Thymus (tissue), 11 donors: ENCODE data around the gene PCSK4. TPM values are rescaled to one million over a fixed set of nuclear protein-coding genes. Genes with fewer than 3 reads are reported as not detected.
"Not testable (repeated sequence)": the region's sequence is repeated elsewhere in the genome, so short reads cannot be mapped to it uniquely, and the experiment has no call there.

Source experiments
- DNase-seq, 9 donors: peaks; one replicate each; pipeline ENCODE4 v3.0.0-alpha.2; 2013; ENCODE audit warnings: low spot score in 9 of 9, low read depth in 6 of 9, missing footprints in 1 of 9
- H3K27ac ChIP-seq, 2 donors: one replicate each; pipeline ENCODE4 v1.5.1; 2013; ENCODE audit warnings: control low read depth in 1 of 2, low read depth in 1 of 2, low read length in 1 of 2, mild to moderate bottlenecking in 1 of 2, moderate library complexity in 1 of 2
- H3K27me3 ChIP-seq, 2 donors: one replicate each; pipeline ENCODE4 v1.5.1; 2013; ENCODE audit warnings: low read length in 1 of 2; ENCODE audit not compliant: control insufficient read depth in 2 of 2, insufficient read depth in 1 of 2
- H3K36me3 ChIP-seq, 2 donors: one replicate each; pipeline ENCODE4 v1.5.1; 2013; ENCODE audit warnings: low read length in 1 of 2, mild to moderate bottlenecking in 1 of 2, moderate library complexity in 1 of 2; ENCODE audit not compliant: control insufficient read depth in 2 of 2, insufficient read depth in 2 of 2
- H3K4me1 ChIP-seq, 2 donors: one replicate each; pipeline ENCODE4 v1.5.1; 2013; ENCODE audit warnings: low read length in 2 of 2; ENCODE audit not compliant: control insufficient read depth in 2 of 2, insufficient read depth in 2 of 2
- H3K4me3 ChIP-seq, 2 donors: one replicate each; pipeline ENCODE4 v1.5.1; 2013; ENCODE audit warnings: low read length in 2 of 2, control low read depth in 1 of 2, mild to moderate bottlenecking in 1 of 2
- H3K9me3 ChIP-seq, 2 donors: one replicate each; pipeline ENCODE4 v1.5.1; 2013; ENCODE audit warnings: low read length in 1 of 2, mild to moderate bottlenecking in 1 of 2; ENCODE audit not compliant: control insufficient read depth in 2 of 2, insufficient read depth in 1 of 2
- WGBS: extraction: QIAGEN DNeasy Blood & Tissue Kit; methylation state at CpG from one replicate; pipeline ENCODE4 v1.1.7; 2013; 5-methylcytosine and 5-hydroxymethylcytosine counted together
- polyA plus RNA-seq: library from polyadenylated mRNA; stranded (reverse); fragments of 200-250 nt; gene quantifications from one replicate; pipeline ENCODE4 v1.2.3, GENCODE V29; 2013
- total RNA-seq: library from RNA; stranded (reverse); fragments of 120-200 nt; gene quantifications from one replicate; pipeline ENCODE4 v1.2.4, GENCODE V29; 2013
- donor health status: healthy.

The PCSK4 gene
- total and polyA plus RNA-seq, 2 donors = 4.9 to 11.5 TPM

GRCh38 chr19:1503089-1503924 is 13.2 kb upstream of the PCSK4 start:
- H3K27me3 ChIP-seq = peaks cover 19 to 63% of the 10 kb centered on the region in 2 donors
- no peaks in the 10 kb centered on the region for H3K36me3 ChIP-seq
- WGBS = 15% methylated on average over 49 of the region's 49 CpGs
- H3K27ac ChIP-seq = no peak overlapping the region
- peaks cover 3 to 16% of the 10 kb centered on the region in 2 donors for H3K4me1 ChIP-seq
- H3K4me3 ChIP-seq = no peak overlapping the region
- peaks cover 2 to 29% of the 10 kb centered on the region in 2 donors for H3K9me3 ChIP-seq
- DNase-seq = peak in 5 of 9 donors; percentile 12 to 56 (median 46)

GRCh38 chr19:1502433-1503088 is 12.4 kb upstream of the PCSK4 start:
- no peak for DNase-seq
- no peak overlapping the region for H3K4me3 ChIP-seq
- no peaks in the 10 kb centered on the region for H3K36me3 ChIP-seq
- peaks cover 0 to 11% of the 10 kb centered on the region in 2 donors for H3K4me1 ChIP-seq
- peaks cover 18 to 61% of the 10 kb centered on the region in 2 donors for H3K27me3 ChIP-seq
- WGBS = 79% methylated on average over 14 of the region's 14 CpGs
- H3K27ac ChIP-seq = no peak overlapping the region
- peaks cover 2 to 23% of the 10 kb centered on the region in 2 donors for H3K9me3 ChIP-seq

- Histone ChIP-seq H3K4me1 (peaks cover 0 to 7% of the 10 kb centered on the region in 2 donors), H3K27ac (no peak overlapping the region), H3K9me3 (peaks cover 3 to 15% of the 10 kb centered on the region in 2 donors), H3K36me3 (no peaks in the 10 kb centered on the region), H3K4me3 (no peak overlapping the region), H3K27me3 (peaks cover 18 to 63% of the 10 kb centered on the region in 2 donors)
- WGBS = 89% methylated on average over 9 of the region's 9 CpGs
- no peak for DNase-seq
These were observed 11.0 kb upstream of the PCSK4 start for GRCh38 chr19:1501200-1501595.

- peaks cover 16 to 62% of the 10 kb centered on the region in 2 donors for H3K27me3 ChIP-seq
- not testable (repeated sequence) for H3K36me3 ChIP-seq, DNase-seq, H3K4me1 ChIP-seq, H3K9me3 ChIP-seq, H3K27ac ChIP-seq, H3K4me3 ChIP-seq
- WGBS = 96% methylated on average over 20 of the region's 34 CpGs
These were observed 9.1 kb upstream of the PCSK4 start for GRCh38 chr19:1499231-1499630.

GRCh38 chr19:1497578-1498235 is 7.6 kb upstream of the PCSK4 start:
- whole genome bisulfite sequencing = 90% methylated on average over 25 of the region's 25 CpGs
- no peak for DNase-seq
- H3K27me3 ChIP-seq = peaks cover 8 to 62% of the 10 kb centered on the region in 2 donors

GRCh38 chr19:1496714-1497577 is 6.8 kb upstream of the PCSK4 start:
- WGBS = 83% methylated on average over 39 of the region's 39 CpGs
- H3K9me3 ChIP-seq = peaks cover 1 to 7% of the 10 kb centered on the region in 2 donors
- no peak for DNase-seq
- no peak overlapping the region for H3K4me3 ChIP-seq
- H3K27me3 ChIP-seq = peaks cover 6 to 62% of the 10 kb centered on the region in 2 donors
- H3K4me1 ChIP-seq = no peaks in the 10 kb centered on the region
- no peaks in the 10 kb centered on the region for H3K36me3 ChIP-seq
- H3K27ac ChIP-seq = no peak overlapping the region

More at GRCh38 chr19:1497578-1498235, 7.6 kb upstream of the PCSK4 start:
- Histone ChIP-seq H3K27ac (no peak overlapping the region), H3K36me3 (no peaks in the 10 kb centered on the region), H3K4me1 (no peaks in the 10 kb centered on the region), H3K9me3 (peaks cover 1 to 7% of the 10 kb centered on the region in 2 donors), H3K4me3 (no peak overlapping the region)

- Histone ChIP-seq H3K27me3 (peaks cover 13 to 62% of the 10 kb centered on the region in 2 donors), H3K9me3 (peaks cover 1 to 7% of the 10 kb centered on the region in 2 donors), H3K36me3 (no peaks in the 10 kb centered on the region), H3K27ac (no peak overlapping the region), H3K4me1 (peaks cover 4 to 9% of the 10 kb centered on the region in 2 donors), H3K4me3 (no peak overlapping the region)
- no peak for DNase-seq
- WGBS = 91% methylated on average over 40 of the region's 40 CpGs
These were observed 5.9 kb upstream of the PCSK4 start for GRCh38 chr19:1495799-1496713.
